SK-N-SH (cell line): ENCODE results near the gene GREM2.

Experiments used
- NFIC ChIP-seq: IDR thresholded peaks from 2 replicates; pipeline ENCODE4 v1.4.0; 2012; ENCODE audit warnings: borderline replicate concordance
- TAF1 ChIP-seq: IDR thresholded peaks from 2 replicates; pipeline ENCODE4 v1.6.1; 2012; ENCODE audit warnings: low read depth, mild to moderate bottlenecking, low read length, moderate library complexity, borderline replicate concordance
- TCF12 ChIP-seq: IDR thresholded peaks from 2 replicates; pipeline ENCODE4 v1.4.0; 2012
- USF2 ChIP-seq: fragments of 150-350 bp; IDR thresholded peaks from 2 replicates; pipeline ENCODE4 v1.6.1; 2017; ENCODE audit warnings: antibody characterized with exemption, low read length, low read depth, borderline replicate concordance
- TF ChIP-seq, protein P1 (sequence below): fragments of 200-600 bp; sonication (generic); IDR thresholded peaks from 2 replicates; pipeline ENCODE4 v1.6.1; 2017; ENCODE audit warnings: antibody characterized with exemption, mild to moderate bottlenecking, moderate library complexity

GRCh38 chr1:240528591-240528990, 83.4 kb downstream of the GREM2 start:
- TF ChIP-seq NFIC (no peak), USF2 (no peak), TCF12 (no peak), TAF1 (no peak)
- TF ChIP-seq, protein P1, sequence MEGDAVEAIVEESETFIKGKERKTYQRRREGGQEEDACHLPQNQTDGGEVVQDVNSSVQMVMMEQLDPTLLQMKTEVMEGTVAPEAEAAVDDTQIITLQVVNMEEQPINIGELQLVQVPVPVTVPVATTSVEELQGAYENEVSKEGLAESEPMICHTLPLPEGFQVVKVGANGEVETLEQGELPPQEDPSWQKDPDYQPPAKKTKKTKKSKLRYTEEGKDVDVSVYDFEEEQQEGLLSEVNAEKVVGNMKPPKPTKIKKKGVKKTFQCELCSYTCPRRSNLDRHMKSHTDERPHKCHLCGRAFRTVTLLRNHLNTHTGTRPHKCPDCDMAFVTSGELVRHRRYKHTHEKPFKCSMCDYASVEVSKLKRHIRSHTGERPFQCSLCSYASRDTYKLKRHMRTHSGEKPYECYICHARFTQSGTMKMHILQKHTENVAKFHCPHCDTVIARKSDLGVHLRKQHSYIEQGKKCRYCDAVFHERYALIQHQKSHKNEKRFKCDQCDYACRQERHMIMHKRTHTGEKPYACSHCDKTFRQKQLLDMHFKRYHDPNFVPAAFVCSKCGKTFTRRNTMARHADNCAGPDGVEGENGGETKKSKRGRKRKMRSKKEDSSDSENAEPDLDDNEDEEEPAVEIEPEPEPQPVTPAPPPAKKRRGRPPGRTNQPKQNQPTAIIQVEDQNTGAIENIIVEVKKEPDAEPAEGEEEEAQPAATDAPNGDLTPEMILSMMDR: no peak
